ENCODE measurements around the gene GAB2. TPM values are rescaled to one million over a fixed set of nuclear protein-coding genes. Genes with fewer than 3 reads are reported as not detected.
"Not testable (repeated sequence)": the region's sequence is repeated elsewhere in the genome, so short reads cannot be mapped to it uniquely, and the experiment has no call there.

GAB2 gene
- total RNA-seq, 4 donors from 2014 or later, result 39.6 to 57.3 (median 46.6) TPM

- Histone ChIP-seq H3K4me3 (no peak overlapping the region), H3K4me1 (peaks cover 0 to 6% (median 0%) of the 10 kb centered on the region in 4 donors), H3K27me3 (no peaks in the 10 kb centered on the region), H3K27ac (no peak overlapping the region), H3K9me3 (peaks cover 0 to 27% (median 6%) of the 10 kb centered on the region in 4 donors), H3K36me3 (peaks cover 0 to 30% (median 0%) of the 10 kb centered on the region in 3 donors)
- TF ChIP-seq POLR2A (IDR thresholded peaks at IDR 0.05), result no peak
- TF ChIP-seq CTCF (IDR thresholded peaks at IDR 0.05), result no peak
- no peak for TF ChIP-seq EP300 (IDR thresholded peaks at IDR 0.05)
- WGBS, 2 donors, result 86 to 91% methylated on average over 1 of the region's 1 CpG
- DNase-seq (ENCODE audit: low spot score in 2 of 2), result no peak
Observed at GRCh38 chr11:78239781-78240180, 177.8 kb downstream of the GAB2 start.

- H3K27ac ChIP-seq, result no peak overlapping the region
- TF ChIP-seq POLR2A (IDR thresholded peaks at IDR 0.05) (no peak), EP300 (IDR thresholded peaks at IDR 0.05) (no peak), CTCF (IDR thresholded peaks at IDR 0.05) (no peak)
- peaks cover 0 to under 1% (median 0%) of the 10 kb centered on the region in 4 donors for H3K4me1 ChIP-seq
- H3K4me3 ChIP-seq, result no peak overlapping the region
- H3K36me3 ChIP-seq, result peaks cover 0 to 23% (median 0%) of the 10 kb centered on the region in 3 donors
- no peak for DNase-seq (ENCODE audit: low spot score in 2 of 2)
- peaks cover 0 to 21% (median 6%) of the 10 kb centered on the region in 4 donors for H3K9me3 ChIP-seq
- H3K27me3 ChIP-seq, result no peaks in the 10 kb centered on the region
Observed at GRCh38 chr11:78237293-78238046, 180.2 kb downstream of the GAB2 start.

- 81 to 83% methylated on average over 5 of the region's 5 CpGs for WGBS, 2 donors
Observed at GRCh38 chr11:78234006-78234405, 183.6 kb downstream of the GAB2 start.

GRCh38 chr11:78233046-78233445 is 184.6 kb downstream of the GAB2 start:
- H3K27ac ChIP-seq, result not testable (repeated sequence)
- WGBS, 2 donors, result 94 to 95% methylated on average over 6 of the region's 6 CpGs

More at GRCh38 chr11:78234006-78234405, 183.6 kb downstream of the GAB2 start:
- no peaks in the 10 kb centered on the region for H3K9me3 ChIP-seq
- H3K4me3 ChIP-seq, result no peak overlapping the region
- H3K27me3 ChIP-seq, result no peaks in the 10 kb centered on the region
- no peak for DNase-seq (ENCODE audit: low spot score in 2 of 2)
- H3K4me1 ChIP-seq, result peaks cover 0 to 18% (median 4%) of the 10 kb centered on the region in 4 donors
- no peak overlapping the region for H3K27ac ChIP-seq
- H3K36me3 ChIP-seq, result no peaks in the 10 kb centered on the region
- TF ChIP-seq EP300 (IDR thresholded peaks at IDR 0.05) (no peak), CTCF (IDR thresholded peaks at IDR 0.05) (no peak), POLR2A (IDR thresholded peaks at IDR 0.05) (no peak)

GRCh38 chr11:78231962-78232501 is 185.6 kb downstream of the GAB2 start:
- no peak for DNase-seq (ENCODE audit: low spot score in 2 of 2)
- no peak for TF ChIP-seq CTCF (IDR thresholded peaks at IDR 0.05)
- no peak for TF ChIP-seq POLR2A (IDR thresholded peaks at IDR 0.05)
- TF ChIP-seq EP300 (IDR thresholded peaks at IDR 0.05), result no peak
- H3K27ac ChIP-seq, result no peak overlapping the region

More at GRCh38 chr11:78233046-78233445, 184.6 kb downstream of the GAB2 start:
- not testable (repeated sequence) for H3K27me3 ChIP-seq; H3K4me3 ChIP-seq; H3K36me3 ChIP-seq; DNase-seq (ENCODE audit: low spot score in 2 of 2); H3K9me3 ChIP-seq
- H3K4me1 ChIP-seq, result peaks cover 0 to 20% (median 4%) of the 10 kb centered on the region in 4 donors

More at GRCh38 chr11:78231962-78232501, 185.6 kb downstream of the GAB2 start:
- Histone ChIP-seq H3K27me3 (no peaks in the 10 kb centered on the region), H3K4me1 (peaks cover 0 to 20% (median 4%) of the 10 kb centered on the region in 4 donors), H3K4me3 (no peak overlapping the region), H3K9me3 (no peaks in the 10 kb centered on the region), H3K36me3 (no peaks in the 10 kb centered on the region)

All from tibial nerve (tissue), 4 donors.